ENCODE results near the gene MS4A12.
"Not testable (repeated sequence)": the region's sequence is repeated elsewhere in the genome, so short reads cannot be mapped to it uniquely, and the experiment has no call there.

MS4A12 gene, protein sequence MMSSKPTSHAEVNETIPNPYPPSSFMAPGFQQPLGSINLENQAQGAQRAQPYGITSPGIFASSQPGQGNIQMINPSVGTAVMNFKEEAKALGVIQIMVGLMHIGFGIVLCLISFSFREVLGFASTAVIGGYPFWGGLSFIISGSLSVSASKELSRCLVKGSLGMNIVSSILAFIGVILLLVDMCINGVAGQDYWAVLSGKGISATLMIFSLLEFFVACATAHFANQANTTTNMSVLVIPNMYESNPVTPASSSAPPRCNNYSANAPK

DNA sequence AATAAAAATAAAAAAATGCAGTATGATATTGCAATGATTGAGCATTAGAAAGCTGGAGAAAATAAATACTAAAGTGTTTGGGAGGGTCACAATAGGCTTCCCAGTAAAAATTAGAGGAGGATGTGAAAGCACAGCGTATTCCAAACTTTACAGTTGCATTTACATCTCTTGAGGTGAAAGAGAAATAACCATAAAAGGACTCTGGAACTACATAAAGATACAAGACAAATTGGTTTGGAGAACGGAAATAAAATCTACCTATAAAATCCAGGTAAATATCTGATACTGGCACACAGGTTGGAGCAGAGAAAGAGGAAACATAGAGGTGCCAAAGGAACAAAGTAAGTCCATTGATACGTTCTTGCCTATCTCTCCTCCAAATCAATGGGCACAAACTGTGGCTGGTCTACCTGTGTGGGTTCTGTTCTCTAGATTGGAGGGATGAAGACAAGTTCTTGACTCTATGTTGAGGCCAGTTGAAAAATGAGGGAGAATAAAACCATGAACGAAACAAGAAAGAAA lies at the start of gene MS4A12:
MS4A12 (plus strand) TSS at position 291 of the 522 bp plus-strand sequence. CDS start 4,541 bp downstream, outside the sequence.
- DNase-seq, result no peak

DNA sequence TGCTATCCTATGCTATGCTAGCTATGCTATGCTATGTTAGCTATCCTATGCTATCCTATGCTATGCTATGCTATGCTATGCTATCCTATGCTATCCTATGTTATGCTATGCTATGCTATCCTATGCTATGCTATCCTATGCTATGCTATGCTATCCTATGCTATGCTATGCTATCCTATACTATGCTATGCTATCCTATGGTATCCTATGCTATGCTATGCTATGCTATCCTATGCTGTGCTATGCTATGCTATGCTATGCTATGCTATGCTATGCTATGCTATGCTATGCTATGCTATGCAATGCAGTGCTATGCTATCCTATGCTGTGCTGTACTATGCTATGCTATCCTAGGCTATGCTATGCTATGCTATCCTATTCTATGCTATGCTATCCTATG lies 45.5 kb upstream of the MS4A12 start:
- no peak for DNase-seq

DNA sequence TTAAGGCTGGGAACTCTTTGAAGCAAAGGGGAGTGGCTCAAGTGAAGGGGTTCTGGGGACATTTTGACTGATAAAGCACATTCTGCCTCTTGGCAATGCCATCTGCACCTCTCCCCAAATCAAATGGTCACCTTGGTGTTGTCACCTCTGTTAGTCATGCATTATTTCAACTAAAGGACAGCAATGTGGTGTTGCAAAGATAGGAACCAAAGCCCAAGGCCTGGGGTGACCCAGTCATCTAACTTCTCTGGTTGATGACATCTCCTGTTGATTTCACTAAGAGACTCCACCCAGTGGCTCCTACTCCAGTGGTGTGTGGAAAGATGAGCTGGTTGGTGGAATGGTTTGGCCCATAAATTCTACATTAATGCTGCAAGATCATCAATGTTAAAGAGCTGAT lies 44.7 kb upstream of the MS4A12 start:
- DNase-seq, result no peak

DNA sequence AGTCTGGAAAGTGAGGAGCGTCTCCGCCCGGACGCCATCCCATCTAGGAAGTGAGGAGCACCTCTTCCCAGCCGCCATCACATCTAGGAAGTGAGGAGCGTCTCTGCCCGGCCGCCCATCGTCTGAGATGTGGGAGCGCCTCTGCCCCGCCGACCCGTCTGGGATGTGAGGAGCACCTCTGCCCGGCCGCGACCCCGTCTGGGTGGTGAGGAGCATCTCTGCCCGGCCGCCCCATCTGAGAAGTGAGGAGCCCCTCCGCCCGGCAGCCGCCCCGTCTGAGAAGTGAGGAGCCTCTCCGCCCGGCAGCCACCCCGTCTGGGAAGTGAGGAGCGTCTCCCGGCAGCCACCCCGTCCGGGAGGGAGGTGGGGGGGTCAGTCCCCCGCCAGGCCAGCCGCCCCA lies 41.4 kb upstream of the MS4A12 start:
- DNase-seq, result not testable (repeated sequence)

DNA sequence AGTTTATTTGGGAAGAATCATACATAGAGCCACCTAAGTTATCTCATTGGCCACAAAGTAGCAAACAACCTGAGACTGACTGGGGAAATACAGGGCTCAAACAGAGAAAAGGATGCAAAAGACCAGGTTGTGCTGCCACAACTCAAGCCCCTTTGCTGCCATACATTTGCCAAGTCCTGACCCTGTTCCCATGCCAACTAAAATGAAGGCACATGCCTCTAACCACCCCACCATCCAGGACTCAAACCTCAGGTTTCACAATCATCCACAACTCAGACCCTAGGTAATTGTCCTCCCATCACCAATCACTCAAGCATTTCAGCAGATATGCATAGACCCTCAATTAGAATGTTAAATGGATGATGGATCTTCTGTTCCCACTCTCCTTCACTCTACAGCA lies 38.4 kb upstream of the MS4A12 start:
- DNase-seq, result no peak

DNA sequence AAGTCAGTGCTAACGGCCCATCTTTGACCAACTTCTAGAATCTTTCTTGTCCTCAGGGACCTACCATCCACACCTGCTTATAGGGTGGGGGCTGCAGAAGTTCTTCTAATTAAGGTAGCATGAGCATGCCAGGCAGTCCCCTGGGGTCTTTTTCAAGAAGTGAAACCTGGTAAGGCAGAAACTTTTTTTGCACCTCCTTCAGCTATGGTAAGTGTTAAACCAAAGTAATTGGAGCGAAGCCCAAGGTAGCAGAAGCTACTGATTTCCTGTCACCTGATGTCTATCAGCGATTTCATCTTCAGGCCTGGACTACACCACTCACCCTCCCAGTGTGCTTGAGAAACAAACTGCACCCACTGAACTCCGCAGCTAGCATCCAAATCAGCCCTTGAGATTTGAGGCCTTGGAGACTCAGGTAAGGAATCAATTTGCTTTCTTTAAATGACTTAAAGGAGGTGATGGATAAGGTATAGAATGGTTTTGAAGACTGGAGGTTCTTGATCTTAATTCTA lies 37.0 kb upstream of the MS4A12 start, which contains the start of gene MS4A1:
MS4A1 (plus strand) TSS at position 317 of the 512 bp plus-strand sequence. CDS start 6,528 bp downstream, outside the sequence.
- DNase-seq, result no peak

DNA sequence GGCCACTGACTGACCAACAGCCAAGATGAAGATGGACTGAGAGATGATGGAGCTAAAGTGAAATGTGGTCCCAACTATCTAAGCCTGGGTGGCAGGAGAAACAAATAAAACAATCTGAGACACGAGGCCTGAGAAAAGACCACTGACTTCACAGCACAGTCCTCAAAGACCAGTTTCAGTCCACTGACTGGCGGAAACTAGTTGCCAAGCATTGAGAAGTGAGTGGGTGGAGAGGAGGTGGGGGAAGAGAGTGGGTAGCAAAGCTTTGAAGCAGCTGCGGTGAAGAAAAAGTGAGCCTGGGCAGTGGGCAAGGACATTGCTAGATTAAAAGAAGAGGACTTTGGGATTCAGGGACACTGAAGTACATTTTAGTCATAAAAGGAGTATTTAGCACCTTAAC lies 35.0 kb upstream of the MS4A12 start:
- no peak for DNase-seq

DNA sequence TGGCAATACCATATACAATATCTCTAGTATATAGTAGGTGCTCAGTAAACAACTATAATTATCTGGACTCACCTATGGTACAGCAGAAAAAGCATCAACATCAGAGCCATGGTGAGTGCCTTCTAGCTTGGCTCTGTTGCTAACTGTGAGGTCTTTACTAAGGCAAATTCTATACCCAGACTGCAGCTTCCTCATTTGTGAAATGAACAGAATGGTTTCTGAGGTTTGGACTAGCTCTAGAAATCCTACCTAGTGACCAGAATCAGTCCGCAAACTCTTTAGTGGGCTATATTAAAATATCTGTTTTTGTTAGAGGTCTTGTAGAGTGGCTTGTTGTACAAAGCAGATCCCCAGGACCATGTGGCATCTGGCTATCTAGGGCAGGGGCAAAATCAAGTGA lies 33.2 kb upstream of the MS4A12 start:
- DNase-seq, result no peak

DNA sequence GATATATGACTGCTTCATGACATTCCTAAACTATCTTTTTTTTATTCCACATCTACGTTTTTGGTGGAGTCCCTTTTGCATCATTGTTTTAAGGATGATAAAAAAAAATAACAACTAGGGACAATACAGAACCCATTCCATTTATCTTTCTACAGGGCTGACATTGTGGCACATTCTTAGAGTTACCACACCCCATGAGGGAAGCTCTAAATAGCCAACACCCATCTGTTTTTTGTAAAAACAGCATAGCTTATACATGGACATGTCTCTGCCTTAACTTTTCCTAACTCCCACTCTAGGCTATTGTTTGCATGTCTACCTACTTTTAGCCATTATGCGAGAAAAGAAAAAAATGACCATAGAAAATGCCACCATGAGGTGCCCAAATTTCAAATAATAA lies 23.7 kb upstream of the MS4A12 start:
- no peak for DNase-seq

DNA sequence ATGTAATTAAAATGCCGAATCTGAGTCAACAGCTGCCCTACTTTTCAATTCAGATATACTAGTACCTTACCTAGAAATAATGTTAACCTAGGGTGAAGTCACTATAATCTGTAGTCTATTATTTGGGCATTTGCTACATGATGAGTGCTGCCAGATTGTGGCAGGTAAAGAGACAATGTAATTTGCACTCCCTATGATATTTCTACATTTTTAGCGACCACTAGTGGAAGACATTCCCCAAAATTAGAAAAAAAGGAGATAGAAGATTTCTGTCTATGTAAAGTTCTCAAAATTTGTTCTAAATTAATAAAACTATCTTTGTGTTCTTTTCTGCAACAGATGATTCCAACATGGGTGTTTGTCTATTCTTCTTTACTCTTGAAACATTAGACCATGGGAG lies 22.9 kb upstream of the MS4A12 start:
- no peak for DNase-seq

DNA sequence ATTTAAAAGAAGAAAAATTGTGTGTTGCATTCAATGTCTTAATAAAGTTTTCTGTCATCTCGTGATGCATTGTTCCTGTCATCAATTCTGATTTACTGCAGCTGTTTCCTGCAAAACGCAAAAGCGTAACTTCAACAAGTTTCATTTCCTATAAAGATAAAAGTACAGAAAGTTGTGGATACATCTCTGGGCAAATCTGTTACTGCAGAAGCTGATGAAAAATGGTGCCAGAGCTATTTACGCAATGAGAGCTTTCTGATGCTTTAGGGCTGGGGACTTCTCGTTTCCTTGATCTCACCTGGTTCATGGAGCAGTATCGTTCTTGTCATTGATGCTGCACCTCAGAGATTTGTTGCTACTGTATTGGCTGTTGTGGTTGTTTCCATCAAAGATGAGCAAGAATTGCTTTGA lies 15.5 kb upstream of the MS4A12 start:
- DNase-seq, result no peak

DNA sequence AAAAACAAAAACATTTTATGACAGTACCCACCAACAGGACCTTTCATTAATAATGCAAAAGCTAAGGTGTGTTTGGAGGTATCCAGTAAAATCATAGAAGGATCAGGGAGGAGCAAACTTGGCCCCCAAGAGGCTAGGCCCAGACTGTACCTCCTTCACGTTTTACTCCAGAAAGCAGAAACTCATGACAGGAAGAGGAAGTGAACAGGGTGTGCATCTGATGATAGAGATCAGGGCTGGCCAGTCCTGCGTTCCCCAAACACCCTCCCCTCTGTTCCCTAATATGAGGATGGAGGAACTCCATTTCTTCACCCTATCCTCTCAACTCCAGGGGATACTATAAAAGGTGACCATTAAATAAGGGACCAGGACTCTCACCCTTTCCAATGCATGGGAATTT lies 10.2 kb upstream of the MS4A12 start:
- DNase-seq, result no peak

DNA sequence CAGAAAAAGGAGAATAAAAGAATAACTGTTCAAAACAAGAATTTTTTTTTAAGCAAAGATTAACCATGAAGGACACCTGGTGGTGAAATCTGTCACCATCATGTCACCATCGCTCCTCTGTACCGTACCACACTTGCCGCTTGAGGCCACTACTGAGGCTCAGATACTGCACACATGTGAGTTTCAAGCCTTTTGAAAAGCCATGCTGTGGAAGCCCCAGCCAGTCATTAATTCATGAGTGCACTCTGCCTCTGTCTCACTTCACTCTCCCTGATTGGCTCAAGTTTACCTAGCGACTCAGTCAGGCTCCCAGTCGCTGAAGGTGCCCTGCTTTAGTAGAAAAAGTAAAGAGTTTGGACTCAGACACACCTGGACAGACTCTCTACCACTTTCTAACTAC lies 6.6 kb upstream of the MS4A12 start:
- DNase-seq, result peak in 1 of 3 experiments; percentile 32

DNA sequence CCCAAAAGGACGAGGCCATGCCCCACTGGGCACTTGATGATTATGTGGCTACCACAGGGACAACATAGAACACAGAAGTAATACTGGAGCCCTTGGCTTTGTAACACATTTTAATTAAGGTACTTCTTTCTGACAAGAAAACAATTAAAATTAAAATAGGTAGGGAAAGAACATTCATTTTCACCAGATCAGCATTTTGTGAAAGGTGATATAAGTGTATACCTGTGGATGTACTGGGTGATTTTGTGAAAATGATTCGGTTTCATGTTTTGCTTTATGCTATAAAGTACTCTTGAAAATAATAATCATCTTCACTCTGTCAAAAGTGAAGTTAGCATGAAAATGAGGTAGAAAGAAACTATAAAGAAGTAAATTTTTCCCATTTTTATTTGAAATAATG lies 876 bp downstream of the MS4A12 start:
- DNase-seq, result no peak

DNA sequence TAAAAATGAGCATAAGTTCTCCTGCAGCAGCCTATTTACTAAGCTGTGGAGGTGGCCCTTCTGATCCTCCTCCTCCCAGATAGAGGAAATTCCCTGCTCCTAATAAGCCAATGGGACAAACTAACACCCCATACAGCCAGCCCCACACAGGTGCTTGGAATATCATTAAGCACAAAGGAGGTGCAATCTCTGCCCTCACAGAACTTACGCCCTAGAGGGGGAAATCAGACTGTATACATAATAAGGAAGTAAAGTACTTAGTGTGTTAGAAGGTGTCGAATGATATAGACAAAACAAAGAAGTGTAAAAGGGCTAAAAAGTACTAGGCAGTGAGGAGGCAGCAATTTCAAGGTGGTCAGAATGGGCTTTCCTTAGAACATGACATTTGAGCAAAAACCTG lies 5.8 kb downstream of the MS4A12 start:
- no peak for DNase-seq

DNA sequence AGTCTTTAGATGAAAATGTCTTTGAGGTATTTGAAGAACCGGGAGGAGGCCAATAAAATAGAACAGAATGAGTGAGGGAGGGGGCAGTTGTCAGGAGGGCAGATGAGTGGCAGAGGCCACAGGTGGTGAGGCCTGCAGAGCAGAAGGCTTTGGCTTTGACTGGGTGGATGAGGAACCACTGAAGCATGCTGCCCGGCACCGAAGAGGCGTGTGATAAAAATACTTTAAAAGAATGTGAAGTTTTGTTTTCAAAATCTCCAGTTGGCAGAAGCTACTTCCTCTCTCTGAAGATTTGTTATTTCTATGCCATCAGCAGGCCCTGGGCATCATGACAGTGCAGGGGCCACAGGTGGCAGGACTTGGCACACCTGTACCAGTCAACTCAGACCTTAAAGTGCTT lies 6.3 kb downstream of the MS4A12 start:
- DNase-seq, result no peak

DNA sequence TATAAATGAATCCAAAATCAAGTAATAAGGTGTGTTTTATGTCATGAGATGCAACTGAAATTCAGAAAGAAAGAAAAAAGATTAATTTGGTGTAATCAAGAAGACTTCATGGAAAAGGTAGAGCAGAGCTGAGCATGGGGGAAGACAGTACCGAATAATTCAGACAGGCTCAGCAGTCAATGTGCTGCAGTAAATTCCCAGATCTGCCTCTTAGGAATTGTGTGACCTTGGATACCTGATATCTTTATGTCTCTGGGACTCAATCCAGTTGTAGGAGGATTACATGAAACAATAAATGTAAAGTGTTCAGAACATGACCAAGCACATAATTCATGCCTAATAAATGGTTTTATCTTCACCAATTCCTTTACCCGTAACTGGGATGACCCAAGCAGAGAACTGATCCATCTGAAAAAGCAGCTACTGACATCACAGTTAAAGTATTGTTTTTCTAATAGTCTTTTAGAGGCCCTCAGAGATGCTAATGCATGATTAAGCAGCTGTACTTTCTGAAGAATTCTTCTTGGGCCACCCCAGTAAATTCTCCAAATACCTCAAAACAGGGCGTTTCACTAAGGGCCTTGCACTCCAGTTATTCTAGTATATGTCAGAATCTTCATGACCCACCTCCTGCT lies 7.8 kb downstream of the MS4A12 start:
- no peak for DNase-seq

DNA sequence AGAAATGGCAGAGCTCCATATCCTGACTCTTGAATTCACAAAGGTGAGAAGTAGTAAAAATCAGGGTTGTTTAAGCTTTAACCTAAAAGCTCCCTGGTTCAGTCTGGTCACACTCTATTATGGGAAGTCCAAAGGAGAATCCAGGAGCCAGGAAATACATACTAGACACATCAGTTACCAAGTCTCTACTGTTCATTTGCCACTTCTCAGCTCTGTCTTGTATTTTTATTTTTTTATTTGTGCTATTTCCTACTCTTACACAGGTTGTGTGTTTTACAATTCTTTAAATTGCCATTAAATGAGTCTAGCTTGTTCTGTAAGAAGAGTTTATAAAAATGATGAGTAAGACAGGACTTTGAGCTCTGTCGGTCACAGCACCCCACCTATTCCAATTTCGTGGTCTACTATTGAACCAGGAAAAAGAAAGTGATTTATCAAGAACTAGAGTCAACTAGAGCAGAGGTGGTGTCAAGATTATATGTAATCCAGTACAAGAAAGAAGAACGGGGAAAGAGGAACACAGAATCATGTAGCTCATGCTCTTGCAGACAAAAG lies 9.7 kb downstream of the MS4A12 start:
- DNase-seq, result no peak

DNA sequence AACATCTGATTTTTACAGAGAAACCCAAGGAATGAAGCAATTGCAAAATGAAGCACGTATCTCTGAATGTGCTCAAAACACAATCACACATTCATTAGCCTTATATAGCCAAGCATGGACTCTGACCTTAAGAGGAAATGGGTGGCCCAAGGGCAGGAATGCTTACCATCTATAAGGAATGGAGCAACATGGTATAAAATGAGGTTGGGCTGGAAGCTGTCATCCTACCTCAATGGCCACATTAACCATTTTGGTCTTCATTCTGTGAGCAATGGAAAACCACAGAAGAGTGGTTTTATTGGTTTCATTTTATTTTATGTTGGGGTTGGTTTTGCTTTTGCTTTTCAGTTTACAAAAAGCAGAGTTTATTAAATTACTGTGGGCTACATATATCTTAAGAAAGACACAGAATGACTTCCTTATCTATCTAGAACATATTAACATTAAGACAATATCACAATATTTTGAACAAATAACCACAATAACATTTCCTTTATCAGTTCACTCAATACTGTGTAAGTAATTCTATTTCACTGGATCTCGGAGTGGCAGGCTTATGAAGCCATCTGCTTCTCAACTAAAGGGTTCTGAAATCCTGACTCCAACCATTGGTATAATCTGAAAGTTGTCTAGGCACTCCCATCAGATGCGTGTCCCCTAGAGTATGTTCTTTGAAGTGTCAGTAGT lies 11.8 kb downstream of the MS4A12 start:
- no peak for DNase-seq

DNA sequence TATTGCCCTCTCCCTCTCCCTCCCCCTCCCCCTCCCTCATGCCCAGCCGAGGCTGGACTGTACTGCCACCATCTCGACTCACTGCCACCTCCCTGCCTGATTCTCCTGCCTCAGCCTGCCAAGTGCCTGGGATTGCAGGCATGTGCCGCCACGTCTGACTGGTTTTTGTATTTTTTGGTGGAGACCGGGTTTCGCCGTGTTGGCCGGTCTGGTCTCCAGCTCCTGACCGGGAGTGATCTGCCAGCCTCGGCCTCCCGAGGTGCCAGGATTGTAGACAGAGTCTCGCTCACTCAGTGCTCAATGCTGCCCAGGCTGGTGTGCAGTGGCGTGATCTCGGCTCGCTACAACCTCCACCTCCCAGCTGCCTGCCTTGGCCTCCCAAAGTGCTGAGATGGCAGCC lies 17.0 kb downstream of the MS4A12 start:
- DNase-seq, result not testable (repeated sequence)

DNA sequence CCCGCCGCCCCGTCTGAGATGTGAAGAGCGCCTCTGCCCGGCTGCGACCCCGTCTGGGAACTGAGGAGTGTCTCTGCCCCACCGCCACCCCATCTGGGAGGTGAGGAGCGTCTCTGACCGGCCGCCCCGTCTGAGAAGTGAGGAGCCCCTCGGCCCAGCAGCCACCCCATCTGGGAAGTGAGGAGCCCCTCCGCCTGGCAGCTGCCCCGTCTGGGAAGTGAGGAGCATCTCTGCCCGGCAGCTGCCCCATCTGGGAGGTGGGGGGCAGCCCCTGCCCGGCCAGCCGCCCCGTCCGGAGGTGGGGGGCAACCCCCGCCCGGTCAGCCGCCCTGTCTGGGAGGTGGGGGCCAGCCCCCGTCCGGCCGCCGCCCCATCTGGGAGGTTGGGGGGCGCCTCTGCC lies 17.6 kb downstream of the MS4A12 start:
- not testable (repeated sequence) for DNase-seq

DNA sequence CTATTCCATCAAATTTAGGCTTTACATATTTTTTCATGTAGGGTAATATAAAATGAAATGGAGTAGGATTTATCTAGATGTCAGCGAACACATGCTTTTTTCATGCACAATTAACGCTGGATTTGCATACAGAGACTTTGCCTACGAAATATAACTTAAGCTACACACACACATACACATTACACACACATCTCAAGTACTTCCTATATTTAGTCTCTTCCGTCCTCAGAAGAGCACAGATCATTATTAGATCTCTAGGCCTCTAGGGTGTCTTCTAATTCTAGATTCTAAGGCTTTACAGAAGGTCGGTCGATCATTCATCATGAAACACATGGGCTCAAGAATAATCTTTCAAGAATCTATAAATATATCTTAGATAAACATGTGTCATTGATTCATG lies 18.8 kb downstream of the MS4A12 start:
- DNase-seq, result no peak

DNA sequence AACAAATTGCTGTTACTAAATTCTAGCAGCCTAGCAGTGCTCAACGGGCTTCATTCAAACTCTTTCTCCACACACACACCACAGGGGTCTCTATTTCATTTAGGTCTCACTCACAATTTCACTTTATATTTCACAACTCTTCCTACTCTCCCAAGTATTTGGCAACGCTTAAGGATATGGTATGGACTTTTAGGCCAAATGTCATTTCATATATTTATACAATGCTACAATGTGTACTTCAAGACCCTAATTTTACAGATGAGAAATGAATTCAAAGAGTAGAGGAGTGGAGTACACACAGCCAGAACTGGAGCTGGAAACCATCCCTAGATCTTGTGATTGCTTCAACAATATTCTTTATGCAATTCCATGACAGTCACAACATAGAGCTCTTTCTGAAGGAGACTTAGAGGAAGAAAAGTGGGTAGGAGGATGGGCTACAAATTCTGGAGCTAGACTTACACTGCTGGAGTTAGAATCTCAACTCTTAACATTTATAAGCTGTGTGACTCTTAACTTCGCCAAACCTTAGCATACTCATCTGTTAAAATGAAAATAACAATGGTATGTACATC lies 20.2 kb downstream of the MS4A12 start:
- DNase-seq, result no peak

All from NCI-H1417 (cell line).